CD4-positive, alpha-beta T cell treated with Interleukin-15 for 1 hour (primary cell): ENCODE data around the gene MYO18B.

Experiments
- DNase-seq: peaks from one replicate; pipeline ENCODE4 v3.0.0-alpha.2; 2020

MYO18B gene

DNA sequence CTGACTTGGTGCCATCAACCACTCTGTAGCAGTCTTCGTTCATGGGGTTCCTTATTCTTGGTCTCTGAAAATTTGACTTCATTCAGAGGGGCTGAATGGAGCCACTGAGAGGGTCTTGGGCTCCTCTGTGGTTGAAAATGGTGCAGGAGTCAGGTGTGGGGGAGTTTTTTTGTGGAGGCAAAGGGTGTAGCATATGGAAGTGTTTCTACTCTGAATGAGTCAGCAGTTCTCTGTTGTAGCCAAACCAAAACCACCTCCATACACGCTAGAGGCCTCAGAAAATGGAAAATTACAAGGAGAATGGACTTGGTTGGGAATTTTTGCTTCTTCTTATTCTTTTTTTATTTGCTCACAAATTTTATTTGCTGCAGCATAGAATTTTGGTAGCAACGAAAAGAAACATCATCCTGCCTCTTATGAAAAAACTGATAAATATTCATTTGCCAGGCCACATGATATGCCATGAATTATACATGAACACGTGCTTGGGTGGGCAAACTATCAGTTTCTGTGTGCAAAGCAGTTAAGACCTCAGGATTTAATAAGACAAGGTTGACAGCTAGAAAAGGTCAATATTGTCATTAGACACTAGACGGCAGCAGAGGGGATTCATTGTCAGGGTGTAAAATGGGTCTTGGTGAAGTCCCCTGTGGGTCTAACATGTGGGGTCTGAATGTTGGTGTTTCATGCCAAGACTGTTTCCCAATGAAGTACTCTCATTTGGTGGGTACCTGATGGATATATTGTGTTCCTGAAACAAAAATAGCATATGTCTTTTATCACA is 111.7 kb downstream of the MYO18B start:
- no peak for DNase-seq

DNA sequence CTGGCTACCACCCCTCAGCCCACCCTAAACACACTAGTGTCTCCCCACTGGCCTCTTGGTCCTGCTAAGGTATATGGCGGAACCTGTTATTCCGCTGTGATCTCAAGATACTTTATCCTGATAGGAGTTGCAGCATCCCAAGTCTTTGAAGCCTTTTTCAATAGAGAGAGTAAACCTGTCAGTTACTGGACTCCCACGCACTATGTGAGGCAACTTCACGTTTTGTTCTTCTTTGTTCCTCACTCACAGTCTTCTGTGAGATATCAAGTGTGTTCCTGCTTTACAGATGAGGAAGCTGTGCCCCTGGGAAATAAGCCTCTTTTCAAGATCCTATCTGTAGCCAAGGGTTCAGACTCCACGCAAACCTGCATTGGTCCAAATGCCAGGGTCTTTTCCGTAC is 127.8 kb downstream of the MYO18B start:
- DNase-seq, result no peak

- no peak for DNase-seq
These were observed 132.3 kb downstream of the MYO18B start for GRCh38 chr22:25874327-25874726.

- no peak for DNase-seq
These were observed 133.5 kb downstream of the MYO18B start for GRCh38 chr22:25875461-25875860.

- DNase-seq, result no peak
These were observed 134.9 kb downstream of the MYO18B start for GRCh38 chr22:25876871-25877270.

DNA sequence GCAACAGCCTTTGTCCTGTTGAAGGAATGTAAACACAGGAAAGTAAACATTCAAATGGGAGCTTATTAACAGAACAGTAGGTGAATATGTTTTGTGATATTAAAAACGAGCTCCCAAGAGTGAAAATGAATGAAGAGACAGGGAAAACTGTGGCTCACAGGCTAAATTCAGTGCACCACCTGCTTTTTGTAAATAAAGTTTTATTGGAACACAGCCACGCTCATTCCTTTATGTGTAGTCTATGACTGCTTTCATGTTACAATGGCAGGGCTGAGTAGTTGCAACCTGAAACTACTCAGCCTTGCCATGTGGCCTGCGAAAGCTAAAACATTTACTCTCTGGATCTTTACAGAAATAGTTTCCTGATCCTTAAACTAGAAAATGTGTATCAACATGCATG is 136.9 kb downstream of the MYO18B start:
- no peak for DNase-seq

- DNase-seq, result no peak
These were observed 138.5 kb downstream of the MYO18B start for GRCh38 chr22:25880524-25880923.

DNA sequence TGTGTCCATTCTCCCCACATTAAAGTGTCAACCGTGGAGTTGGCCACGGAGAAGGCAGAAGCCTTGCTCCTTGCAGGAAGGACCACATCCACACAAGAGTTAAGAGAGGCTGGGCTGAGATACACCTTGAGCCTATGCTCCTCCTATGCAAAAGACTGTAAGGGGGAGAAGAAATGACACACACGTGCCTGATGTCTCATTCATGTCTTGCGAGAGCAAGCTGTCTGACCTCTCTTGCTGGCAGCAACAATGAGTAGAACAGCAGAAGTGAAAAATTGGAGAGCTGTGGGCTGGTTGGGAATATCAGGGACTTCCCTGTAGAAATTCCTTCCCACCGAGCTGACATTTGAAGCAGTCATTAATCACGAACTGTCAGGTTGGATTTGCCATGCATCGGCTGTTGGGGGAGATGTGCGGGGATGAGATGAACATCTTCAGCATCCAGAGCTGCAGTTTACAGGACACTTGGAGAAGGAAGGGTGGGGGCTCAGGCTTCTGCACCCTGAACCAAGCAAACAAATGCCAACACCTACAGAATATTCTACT is 139.3 kb downstream of the MYO18B start:
- DNase-seq, result no peak

- no peak for DNase-seq
These were observed 140.4 kb downstream of the MYO18B start for GRCh38 chr22:25882360-25882759.

GRCh38 chr22:25883482-25884033 is 141.6 kb downstream of the MYO18B start:
- no peak for DNase-seq

GRCh38 chr22:25884121-25884520 is 142.1 kb downstream of the MYO18B start:
- no peak for DNase-seq

DNA sequence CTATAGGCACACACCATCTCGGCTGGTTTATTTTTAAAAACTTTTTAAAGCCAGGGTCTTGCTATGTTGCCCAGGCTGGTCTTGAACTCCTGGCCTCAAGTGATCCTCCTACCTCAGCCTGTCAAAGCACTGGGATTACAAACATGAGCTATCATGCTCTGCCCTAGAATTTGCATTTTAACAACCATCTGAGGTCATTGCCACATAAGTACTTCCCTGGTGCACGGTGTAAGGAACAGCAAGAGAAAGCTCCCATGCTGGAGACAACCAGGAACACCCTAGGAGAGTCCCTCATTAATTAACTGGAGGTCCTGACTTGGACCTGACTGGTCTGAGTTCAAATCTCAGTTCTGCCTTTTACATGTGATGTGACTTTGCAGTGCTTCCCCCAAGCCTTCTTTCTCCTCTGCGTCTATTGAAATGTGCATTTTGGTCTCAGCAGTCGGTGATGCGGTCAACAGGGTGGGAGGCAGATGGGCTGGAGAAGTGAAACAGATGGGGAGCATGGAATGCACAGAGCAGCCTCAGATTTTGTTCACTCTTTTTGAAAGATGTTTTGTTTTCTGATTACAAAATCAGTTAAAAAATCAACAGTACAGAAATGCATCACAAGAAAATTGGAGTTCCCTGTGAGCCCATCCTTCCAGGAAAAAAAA is 146.5 kb downstream of the MYO18B start:
- no peak for DNase-seq

GRCh38 chr22:25890651-25891050 is 148.7 kb downstream of the MYO18B start:
- DNase-seq, result no peak

- DNase-seq, result no peak
These were observed 150.7 kb downstream of the MYO18B start for GRCh38 chr22:25892678-25893077.

DNA sequence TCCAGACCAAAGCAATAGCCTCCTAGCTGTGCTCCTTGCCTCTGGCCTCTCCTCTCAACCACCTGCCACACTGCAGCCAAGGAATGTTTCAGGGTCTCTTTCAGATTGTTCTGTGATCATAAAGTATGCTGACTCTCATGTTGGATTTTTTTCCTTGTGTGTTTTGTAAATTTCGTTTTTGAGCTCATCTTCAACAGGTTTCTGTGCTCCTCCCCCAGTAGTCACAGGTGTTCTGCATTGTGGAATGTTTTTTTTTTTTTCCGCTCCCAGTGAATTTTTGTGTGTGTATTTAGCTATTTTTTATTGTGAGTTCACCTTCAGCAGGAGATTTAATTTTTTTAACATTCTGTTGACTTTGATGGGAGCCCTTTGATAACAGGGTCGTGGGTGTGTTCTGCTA is 153.7 kb downstream of the MYO18B start:
- no peak for DNase-seq

DNA sequence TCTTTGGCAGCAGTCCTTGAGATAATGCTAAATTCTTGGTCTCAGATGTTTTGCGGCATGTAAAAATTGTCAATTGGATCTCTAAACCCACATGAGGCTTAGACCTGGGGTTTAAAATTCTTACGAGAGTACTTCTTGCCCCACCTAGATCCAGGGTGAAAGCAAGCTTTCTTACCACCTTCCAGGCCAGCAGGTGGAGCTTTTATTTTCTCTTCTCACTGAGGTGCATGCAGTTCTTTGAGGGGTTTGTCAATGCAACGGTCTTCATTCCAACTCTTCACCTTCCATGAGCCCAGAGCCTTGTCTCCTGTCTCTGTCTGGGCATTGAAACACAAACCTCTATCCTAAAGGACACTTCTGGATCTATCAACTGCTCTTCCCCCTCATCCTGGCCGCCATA is 154.1 kb downstream of the MYO18B start:
- DNase-seq, result no peak

GRCh38 chr22:25896592-25896991 is 154.6 kb downstream of the MYO18B start:
- no peak for DNase-seq

DNA sequence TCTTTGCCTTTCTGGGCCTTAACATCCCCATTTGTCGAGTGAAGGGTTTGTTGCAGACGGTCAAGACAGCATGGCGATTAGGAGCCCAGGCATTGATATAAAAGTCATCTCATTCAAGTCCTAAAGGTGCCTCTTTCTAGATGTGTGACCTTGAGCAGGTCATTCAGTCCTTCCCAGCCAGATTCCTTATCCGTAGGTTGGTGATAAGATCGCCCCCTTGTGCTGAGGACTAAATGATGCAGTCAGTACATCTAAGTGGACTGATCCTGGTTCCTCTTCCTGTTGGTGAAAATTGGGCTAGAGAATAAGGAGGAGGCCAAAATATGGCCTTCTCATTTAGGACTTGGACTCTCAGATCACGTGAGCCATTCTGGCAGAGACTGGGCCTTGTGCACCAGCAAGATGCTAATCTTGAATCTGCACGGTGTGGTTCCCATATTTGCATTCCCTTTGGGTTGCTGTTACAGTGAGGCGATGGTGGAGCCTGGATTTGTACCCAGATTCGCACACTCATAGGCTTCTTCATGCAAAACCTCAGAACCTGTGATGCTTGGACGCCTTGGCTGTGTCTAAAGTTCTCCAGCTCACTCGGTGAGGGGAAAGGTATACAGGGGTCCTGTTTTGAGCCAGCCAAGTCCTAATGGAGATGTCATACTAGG is 156.8 kb downstream of the MYO18B start:
- no peak for DNase-seq

DNA sequence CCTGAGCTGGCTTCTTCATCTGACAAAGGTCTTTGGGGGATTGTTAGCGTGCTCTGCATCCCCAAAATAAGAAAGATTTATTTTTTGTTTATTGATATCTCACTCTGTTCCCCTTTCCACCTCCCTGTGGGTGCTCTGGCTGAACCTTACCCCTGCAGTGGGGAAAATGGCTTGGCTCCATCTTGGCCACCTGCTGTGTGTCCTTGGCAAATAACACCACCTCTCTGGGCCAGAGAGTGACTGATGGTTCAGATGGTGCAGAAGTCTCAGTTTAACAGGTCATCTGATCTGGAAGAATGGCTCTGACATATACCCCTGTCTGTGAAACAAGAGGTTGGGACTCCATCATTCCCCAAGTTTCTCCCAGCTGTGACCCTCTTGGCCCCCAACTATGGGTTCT is 157.6 kb downstream of the MYO18B start:
- no peak for DNase-seq

- DNase-seq, result no peak
These were observed 158.4 kb downstream of the MYO18B start for GRCh38 chr22:25900390-25900789.

DNA sequence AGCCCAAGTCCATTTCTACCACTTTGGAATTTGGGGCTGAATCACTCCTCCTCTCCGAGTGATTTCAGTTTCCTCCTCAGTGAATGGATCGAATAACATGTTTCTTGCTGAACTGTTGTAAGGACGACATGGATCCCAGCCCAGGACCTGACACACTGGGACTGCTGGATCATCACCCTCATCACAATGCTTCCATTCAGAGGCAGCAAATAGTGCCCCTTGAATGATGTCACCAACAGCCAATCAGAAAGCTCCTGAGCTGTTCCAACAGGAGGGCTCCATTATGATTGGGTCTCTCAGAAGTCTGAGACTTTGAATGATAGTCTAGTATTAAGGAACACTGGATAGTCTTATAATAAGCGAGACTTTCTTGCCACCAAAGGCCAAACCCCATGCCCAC is 158.9 kb downstream of the MYO18B start:
- no peak for DNase-seq

GRCh38 chr22:25902402-25902801 is 160.4 kb downstream of the MYO18B start:
- no peak for DNase-seq

- no peak for DNase-seq
These were observed 161.3 kb downstream of the MYO18B start for GRCh38 chr22:25903294-25903693.

DNA sequence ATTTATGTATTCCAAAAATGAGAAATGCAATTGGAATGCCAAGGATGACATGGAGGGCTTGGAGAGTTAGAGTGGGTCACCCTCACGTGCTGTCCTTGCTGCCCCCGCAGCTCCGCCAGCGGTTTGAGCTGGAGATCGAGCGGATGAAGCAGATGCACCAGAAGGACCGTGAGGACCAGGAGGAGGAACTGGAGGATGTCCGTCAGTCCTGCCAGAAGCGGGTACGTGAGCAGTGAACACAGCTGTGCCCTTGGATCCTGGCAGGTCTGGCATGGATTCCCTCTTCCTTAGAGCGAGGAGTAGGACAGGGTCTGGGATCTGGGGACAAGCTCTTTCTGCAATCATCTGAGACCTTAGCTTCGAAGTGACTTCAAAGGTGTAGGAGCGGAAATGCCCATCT is 166.2 kb downstream of the MYO18B start:
- DNase-seq, result no peak
